GM12891 (cell line): ENCODE data around the gene TMSB15A. TPM values are rescaled to one million over a fixed set of nuclear protein-coding genes. Genes with fewer than 3 reads are reported as not detected.
"Not testable (repeated sequence)": the region's sequence is repeated elsewhere in the genome, so short reads cannot be mapped to it uniquely, and the experiment has no call there.

Source experiments
- DNase-seq: peaks from one replicate; pipeline ENCODE4 v3.0.0; 2011; ENCODE audit warnings: low spot score; ENCODE audit not compliant: insufficient read length
- FAIRE-seq: peaks from 2 replicates; lab custom pipeline; 2011; peaks lifted over from hg19 to GRCh38; lab: Jason Lieb, UNC
- PAX5 ChIP-seq: IDR thresholded peaks from 2 replicates; pipeline ENCODE4 v1.6.1; 2011; ENCODE audit warnings: low read length, moderate library complexity, mild to moderate bottlenecking; ENCODE audit not compliant: insufficient read depth, severe bottlenecking
- POLR2A ChIP-seq: IDR thresholded peaks from 2 replicates; pipeline ENCODE4 v1.6.1; 2011; ENCODE audit warnings: low read depth, low read length, control low read depth
- POLR2AphosphoS5 ChIP-seq: IDR thresholded peaks from 2 replicates; pipeline ENCODE4 v1.6.1; 2011; ENCODE audit warnings: low read depth, low read length, control low read depth
- POU2F2 ChIP-seq: IDR thresholded peaks from 2 replicates; pipeline ENCODE4 v1.6.1; 2011; ENCODE audit warnings: low read depth, mild to moderate bottlenecking, control low read depth, low read length, moderate library complexity
- SPI1 ChIP-seq: IDR thresholded peaks from 2 replicates; pipeline ENCODE4 v1.6.1; 2011; ENCODE audit warnings: low read depth, low read length, control low read depth
- TAF1 ChIP-seq: IDR thresholded peaks from 2 replicates; pipeline ENCODE4 v1.6.1; 2011; ENCODE audit warnings: low read depth, low read length, control low read depth
- polyA plus RNA-seq: library from polyadenylated mRNA; unstranded; fragments of >200 nt; gene quantifications from one replicate; pipeline ENCODE4 v1.2.1, GENCODE V29; 2012; ENCODE audit warnings: low read depth, missing spikeins, inconsistent platforms; ENCODE audit not compliant: missing spikeins

Gene TMSB15A
- polyA plus RNA-seq, result 0.30 TPM

DNA sequence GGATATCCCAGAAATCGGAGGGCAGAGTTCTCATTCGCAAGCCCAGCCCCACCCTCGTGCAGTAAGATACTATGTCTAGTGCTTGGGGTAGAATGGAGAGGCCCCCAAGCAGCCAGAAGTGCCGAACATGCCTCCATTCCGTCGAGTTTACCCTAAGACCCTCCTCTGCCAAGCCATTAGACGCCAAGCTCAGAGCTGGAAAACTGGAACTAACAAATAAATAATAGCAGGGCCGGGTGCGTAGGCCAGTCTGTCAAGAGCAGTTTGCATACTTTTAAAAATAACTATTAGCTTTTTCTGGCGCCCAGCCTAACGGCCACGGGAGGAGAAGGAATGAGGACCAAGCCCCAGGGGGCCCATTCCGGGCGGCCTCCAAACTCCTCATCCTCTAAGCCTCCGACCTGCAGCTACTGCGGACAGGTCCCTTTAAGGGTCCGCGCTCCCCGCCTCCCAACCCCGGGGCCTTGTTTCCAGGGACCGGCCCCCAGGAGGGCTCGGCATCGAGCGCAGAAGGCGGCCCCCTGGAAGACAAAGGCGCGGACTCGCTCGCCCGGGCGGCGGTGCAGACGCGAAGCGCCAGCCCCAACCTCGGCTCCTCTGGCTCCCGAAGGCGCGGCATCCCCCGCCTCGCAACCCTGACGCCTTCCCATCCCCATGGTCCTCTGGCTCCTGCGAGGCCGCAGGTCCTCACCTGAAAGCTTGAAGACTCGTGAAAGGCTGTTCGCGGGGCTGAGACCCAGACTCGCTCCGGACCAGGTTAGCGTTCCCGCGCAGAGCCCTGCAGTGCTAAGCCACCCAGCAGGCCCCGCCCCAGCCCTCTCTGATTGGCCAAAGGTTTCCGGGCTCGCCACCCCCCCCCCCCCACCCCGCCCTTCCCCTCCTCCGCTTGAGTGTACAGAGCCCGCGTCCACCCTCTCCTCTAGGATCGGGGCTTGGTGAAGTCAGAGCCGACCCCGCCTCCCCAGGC is at the start of gene TMSB15A:
Gene TMSB15A, minus strand, starts transcription at position 765 of the 967 bp plus-strand sequence.
- no peak for TF ChIP-seq PAX5
- TF ChIP-seq TAF1, result no peak
- no peak for FAIRE-seq
- peak; percentile 24 for DNase-seq

DNA sequence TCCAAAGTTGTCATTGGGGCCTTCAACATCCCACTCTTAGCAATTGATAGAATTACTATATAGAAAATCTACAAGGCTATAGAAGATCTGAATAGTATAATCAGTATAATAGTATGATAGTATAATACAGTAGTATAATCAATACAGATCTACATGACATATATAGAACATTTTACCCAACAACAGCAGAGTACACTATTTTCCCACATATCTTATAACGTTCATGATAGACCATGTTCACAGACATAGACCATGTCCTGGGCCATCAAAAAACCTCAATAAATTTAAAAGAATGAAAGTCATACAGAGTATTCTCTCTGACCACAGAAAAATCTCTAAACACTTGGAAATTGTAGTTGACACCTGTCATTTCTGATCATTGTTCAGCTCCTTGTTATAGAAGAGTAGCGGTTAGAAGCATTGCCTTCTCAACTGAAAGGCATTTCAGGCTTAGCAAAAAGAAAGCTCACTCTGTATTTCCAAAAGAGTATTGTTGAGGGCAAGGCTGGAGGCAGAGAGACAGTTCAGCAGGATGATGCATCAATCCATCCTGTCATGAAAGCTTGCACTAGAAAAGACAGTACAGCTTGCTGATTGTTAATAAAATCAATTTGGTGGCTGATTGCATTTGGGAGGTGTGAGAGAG is 44.0 kb upstream of the TMSB15A start:
- TF ChIP-seq POLR2AphosphoS5 (no peak), POU2F2 (no peak), POLR2A (no peak), PAX5 (no peak), TAF1 (no peak), SPI1 (no peak)
- no peak for FAIRE-seq
- DNase-seq, result no peak

- DNase-seq (no peak), FAIRE-seq (no peak)
- TF ChIP-seq POU2F2 (no peak), PAX5 (no peak), TAF1 (no peak), POLR2AphosphoS5 (no peak), POLR2A (no peak), SPI1 (no peak)
Observed at GRCh38 chrX:102558607-102559006, 42.1 kb upstream of the TMSB15A start.

DNA sequence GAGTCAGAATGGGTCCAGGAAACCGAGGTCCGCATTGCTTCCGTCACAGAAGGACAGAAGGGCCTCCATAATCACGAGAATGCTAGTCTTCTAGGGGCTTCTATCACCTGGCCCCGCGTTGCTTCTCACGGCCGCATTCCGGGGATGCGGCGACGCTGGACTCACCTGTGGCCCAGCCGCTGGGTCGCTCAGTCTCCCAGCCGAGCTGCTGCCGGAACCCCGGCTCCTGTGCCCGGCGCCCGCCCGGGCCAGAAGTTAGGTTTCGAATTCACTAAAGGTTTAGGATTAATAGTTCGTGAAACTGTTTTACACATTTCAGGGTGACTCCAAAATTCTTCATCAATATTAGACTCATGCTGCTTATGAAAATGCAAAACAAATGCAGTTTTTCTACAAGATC is 31.7 kb upstream of the TMSB15A start:
- no peak for FAIRE-seq
- DNase-seq, result no peak

DNA sequence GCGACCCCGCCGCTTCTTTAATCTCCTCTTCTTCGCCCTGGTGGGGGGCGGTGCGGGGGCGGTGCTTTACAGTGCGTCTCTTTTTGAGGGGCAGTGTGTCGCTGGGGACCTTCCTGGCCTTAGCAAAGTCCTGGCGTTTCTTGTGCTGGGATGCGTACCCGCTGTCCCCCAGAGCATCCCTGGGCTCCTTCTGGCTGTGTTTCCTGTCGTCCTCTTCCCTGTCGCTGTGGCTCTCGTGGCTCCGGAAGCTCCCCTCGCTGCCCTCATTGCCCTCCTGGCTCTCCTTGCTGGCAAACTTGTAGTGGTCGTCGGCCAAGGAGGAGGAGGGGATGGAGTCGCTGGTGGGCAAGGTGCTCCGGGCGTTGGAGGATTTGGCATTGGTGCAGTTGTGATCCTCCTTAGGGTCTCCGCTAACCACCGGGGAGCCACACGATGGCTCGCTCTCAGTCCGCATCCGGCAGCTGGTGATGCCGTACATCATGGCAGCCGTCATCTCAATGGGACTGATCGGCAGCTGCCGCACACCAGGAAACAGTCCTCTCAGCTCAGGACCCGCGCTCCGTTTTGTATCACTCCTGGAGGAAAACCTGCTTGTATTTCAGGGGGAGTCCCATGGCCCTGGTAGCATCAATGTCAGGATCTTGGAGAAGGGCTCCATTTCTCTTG is 30.4 kb upstream of the TMSB15A start:
- peak; percentile 94 for FAIRE-seq
- DNase-seq, result peak; percentile 10
- no peak for TF ChIP-seq PAX5
- 0 out of 2 replicates have a peak, but pooled peaks have one; percentile 48 for TF ChIP-seq POLR2A
- TF ChIP-seq POLR2AphosphoS5, result no peak
- no peak for TF ChIP-seq TAF1

More for the DNA sequence above, 31.7 kb upstream of the TMSB15A start:
- TF ChIP-seq TAF1 (no peak), SPI1 (no peak), POU2F2 (no peak), POLR2A (no peak), POLR2AphosphoS5 (no peak), PAX5 (no peak)

GRCh38 chrX:102546175-102546574 is 29.6 kb upstream of the TMSB15A start:
- peak; percentile 79 for FAIRE-seq

GRCh38 chrX:102535958-102536357 is 19.4 kb upstream of the TMSB15A start:
- FAIRE-seq (no peak), DNase-seq (no peak)
- TF ChIP-seq POU2F2 (no peak), POLR2A (no peak), SPI1 (no peak), PAX5 (no peak), TAF1 (no peak), POLR2AphosphoS5 (no peak)

More at GRCh38 chrX:102546175-102546574, 29.6 kb upstream of the TMSB15A start:
- not testable (repeated sequence) for DNase-seq

GRCh38 chrX:102517326-102517725 is 787 bp upstream of the TMSB15A start:
- peak; percentile 70 for FAIRE-seq
- DNase-seq, result no peak

DNA sequence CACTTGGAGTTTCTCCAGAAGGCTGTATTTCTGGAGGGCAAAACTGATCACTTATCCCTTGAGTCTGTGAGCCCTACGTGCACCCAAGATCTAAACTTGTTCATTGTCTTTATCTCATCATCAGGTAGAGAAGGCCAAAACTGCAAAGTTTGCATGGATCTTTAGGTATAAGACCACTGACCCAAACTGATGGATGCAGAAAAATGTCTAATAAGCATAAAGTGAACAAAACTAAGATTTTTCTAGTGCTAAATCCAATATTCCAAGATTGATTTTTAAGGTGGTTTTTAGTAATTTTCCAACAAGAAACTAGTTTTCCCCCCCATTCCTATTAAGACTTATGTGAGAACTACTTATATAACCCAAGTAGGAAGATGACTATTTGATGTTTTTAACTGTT is 2.0 kb downstream of the TMSB15A start:
- FAIRE-seq, result no peak
- DNase-seq, result no peak
- TF ChIP-seq SPI1, result no peak
- no peak for TF ChIP-seq PAX5
- TF ChIP-seq POLR2AphosphoS5, result no peak
- no peak for TF ChIP-seq POU2F2
- TF ChIP-seq POLR2A, result no peak
- no peak for TF ChIP-seq TAF1

More at GRCh38 chrX:102517326-102517725, 787 bp upstream of the TMSB15A start:
- TF ChIP-seq TAF1 (no peak), SPI1 (no peak), POLR2A (no peak), POLR2AphosphoS5 (no peak), POU2F2 (no peak), PAX5 (no peak)

DNA sequence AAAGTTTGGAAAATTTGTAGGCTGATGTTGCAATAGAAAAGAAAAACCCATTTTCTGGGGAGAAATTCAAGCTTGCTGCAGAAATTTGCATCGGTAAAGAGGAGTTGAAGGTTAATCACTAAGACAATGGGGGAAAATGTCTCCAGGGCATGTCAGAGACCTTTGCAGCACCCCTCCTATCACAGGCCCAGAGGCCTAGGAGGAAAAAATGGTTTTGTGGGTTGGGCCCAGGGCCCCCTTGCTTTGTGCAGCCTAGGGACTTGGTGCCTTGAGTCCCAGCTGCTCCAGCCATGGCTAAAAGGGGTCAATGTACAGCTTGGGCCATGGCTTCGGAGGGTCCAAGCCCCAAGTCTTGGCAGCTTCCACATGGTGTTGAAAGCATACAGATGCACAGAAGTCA is 17.8 kb downstream of the TMSB15A start:
- TF ChIP-seq POLR2AphosphoS5 (no peak), POU2F2 (no peak), SPI1 (no peak), TAF1 (no peak), PAX5 (no peak), POLR2A (no peak)
- FAIRE-seq (no peak), DNase-seq (no peak)
